Measurements from ENCODE around the gene EPHA4.

EPHA4 gene

GRCh38 chr2:221529177-221529942 lies 42.7 kb downstream of the EPHA4 start:
- in situ Hi-C loops (cut with MboI; ENCODE audit: low pct_unique_long_range_greater_than_20kb, low sequenced_read_pairs, unreplicated experiment) = no loop called here
- no peak for DNase-seq (ENCODE audit: low spot score)
- TF ChIP-seq, protein P1, sequence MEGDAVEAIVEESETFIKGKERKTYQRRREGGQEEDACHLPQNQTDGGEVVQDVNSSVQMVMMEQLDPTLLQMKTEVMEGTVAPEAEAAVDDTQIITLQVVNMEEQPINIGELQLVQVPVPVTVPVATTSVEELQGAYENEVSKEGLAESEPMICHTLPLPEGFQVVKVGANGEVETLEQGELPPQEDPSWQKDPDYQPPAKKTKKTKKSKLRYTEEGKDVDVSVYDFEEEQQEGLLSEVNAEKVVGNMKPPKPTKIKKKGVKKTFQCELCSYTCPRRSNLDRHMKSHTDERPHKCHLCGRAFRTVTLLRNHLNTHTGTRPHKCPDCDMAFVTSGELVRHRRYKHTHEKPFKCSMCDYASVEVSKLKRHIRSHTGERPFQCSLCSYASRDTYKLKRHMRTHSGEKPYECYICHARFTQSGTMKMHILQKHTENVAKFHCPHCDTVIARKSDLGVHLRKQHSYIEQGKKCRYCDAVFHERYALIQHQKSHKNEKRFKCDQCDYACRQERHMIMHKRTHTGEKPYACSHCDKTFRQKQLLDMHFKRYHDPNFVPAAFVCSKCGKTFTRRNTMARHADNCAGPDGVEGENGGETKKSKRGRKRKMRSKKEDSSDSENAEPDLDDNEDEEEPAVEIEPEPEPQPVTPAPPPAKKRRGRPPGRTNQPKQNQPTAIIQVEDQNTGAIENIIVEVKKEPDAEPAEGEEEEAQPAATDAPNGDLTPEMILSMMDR (IDR thresholded peaks at IDR 0.05; ENCODE audit: extremely low read depth, insufficient read depth, missing control alignments) = no peak

GRCh38 chr2:221527776-221528309 lies 44.3 kb downstream of the EPHA4 start:
- TF ChIP-seq, protein P1 (IDR thresholded peaks at IDR 0.05; ENCODE audit: extremely low read depth, insufficient read depth, missing control alignments) = no peak
- no peak for DNase-seq (ENCODE audit: low spot score)
- in situ Hi-C loops (cut with MboI; ENCODE audit: low pct_unique_long_range_greater_than_20kb, low sequenced_read_pairs, unreplicated experiment) = no loop called here

DNA sequence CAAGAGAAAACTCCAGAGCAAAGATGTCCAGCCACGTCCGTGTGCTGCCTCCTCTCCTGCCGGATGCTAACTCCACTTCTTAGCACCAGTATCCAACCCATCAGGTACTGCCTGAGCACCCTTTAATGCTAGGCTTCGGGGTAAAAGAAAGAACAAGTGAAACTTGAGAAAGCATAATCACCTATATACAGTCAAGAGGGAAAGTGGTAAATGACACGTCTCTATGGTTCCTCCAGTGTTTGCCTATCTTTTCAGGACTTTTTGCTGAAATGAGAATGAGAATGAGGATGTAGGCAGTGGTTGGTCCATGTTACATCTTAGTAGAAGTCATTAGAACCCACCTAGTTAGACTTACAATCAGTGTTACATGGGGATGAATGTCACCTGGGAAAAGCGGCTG lies 47.9 kb downstream of the EPHA4 start:
- no peak for DNase-seq (ENCODE audit: low spot score)
- in situ Hi-C loops (cut with MboI; ENCODE audit: low pct_unique_long_range_greater_than_20kb, low sequenced_read_pairs, unreplicated experiment) = no loop called here
- TF ChIP-seq, protein P1 (IDR thresholded peaks at IDR 0.05; ENCODE audit: extremely low read depth, insufficient read depth, missing control alignments) = no peak

DNA sequence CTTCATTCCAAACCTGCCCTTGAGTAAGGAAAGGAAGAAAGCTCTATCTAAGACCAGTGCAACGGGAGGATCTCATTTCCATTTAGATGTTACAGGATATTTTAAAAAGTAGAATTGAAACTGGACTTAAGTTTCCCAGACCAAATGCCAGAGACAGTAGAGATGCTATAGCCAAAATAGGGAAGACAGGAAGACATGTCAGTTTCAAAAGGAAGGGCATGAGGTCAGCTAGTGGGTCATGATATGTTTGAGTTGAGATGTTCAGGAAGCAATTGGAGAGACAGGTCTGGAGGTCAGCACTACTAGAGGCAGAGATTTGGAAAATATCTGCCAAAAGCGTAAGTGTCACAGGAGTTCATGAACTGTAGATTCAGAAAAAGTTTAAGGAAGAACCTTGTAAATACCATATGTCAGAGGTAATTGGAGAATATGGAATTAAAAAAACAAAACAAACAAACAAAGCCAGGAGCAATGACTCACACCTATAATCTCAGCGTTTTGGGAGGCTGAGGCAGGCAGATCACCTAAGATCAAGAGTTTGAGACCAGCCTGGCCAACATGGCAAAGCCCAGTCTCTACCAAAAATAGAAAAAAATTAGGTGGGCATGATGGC lies 50.8 kb downstream of the EPHA4 start:
- in situ Hi-C loops (cut with MboI; ENCODE audit: low pct_unique_long_range_greater_than_20kb, low sequenced_read_pairs, unreplicated experiment) = no loop called here
- TF ChIP-seq, protein P1 (IDR thresholded peaks at IDR 0.05; ENCODE audit: extremely low read depth, insufficient read depth, missing control alignments) = no peak
- DNase-seq (ENCODE audit: low spot score) = no peak

- DNase-seq (ENCODE audit: low spot score) = no peak
- in situ Hi-C loops (cut with MboI; ENCODE audit: low pct_unique_long_range_greater_than_20kb, low sequenced_read_pairs, unreplicated experiment) = no loop called here
- TF ChIP-seq, protein P1 (IDR thresholded peaks at IDR 0.05; ENCODE audit: extremely low read depth, insufficient read depth, missing control alignments) = no peak
Observed at GRCh38 chr2:221518935-221519625, 53.0 kb downstream of the EPHA4 start.

GRCh38 chr2:221518201-221518934 lies 53.7 kb downstream of the EPHA4 start:
- in situ Hi-C loops (cut with MboI; ENCODE audit: low pct_unique_long_range_greater_than_20kb, low sequenced_read_pairs, unreplicated experiment) = no loop called here
- TF ChIP-seq, protein P1 (IDR thresholded peaks at IDR 0.05; ENCODE audit: extremely low read depth, insufficient read depth, missing control alignments) = no peak
- DNase-seq (ENCODE audit: low spot score) = no peak

All from GM13977 (cell line).